Bronchial epithelial cell (primary cell): ENCODE results near the gene RAB4A. TPM values are rescaled to one million over a fixed set of nuclear protein-coding genes. Genes with fewer than 3 reads are reported as not detected.

Source experiments
- DNase-seq: peaks from one replicate; pipeline ENCODE4 v3.0.0-alpha.2; 2010; ENCODE audit warnings: low read depth
- FAIRE-seq: peaks from 2 replicates; lab custom pipeline; 2011; peaks lifted over from hg19 to GRCh38; lab: Jason Lieb, UNC
- H3K27me3 ChIP-seq: 2 replicates; pipeline ENCODE4 v1.5.1; 2011; ENCODE audit warnings: low read length; ENCODE audit not compliant: control insufficient read depth, insufficient read depth
- H3K36me3 ChIP-seq: 2 replicates; pipeline ENCODE4 v1.5.1; 2011; ENCODE audit warnings: low read length; ENCODE audit not compliant: control insufficient read depth, insufficient read depth
- H3K4me3 ChIP-seq: 2 replicates; pipeline ENCODE4 v1.5.1; 2011; ENCODE audit warnings: mild to moderate bottlenecking, low read depth, low read length, control low read depth
- total RNA-seq: library from RNA; depleted of rRNA; stranded (reverse); fragments of >200 nt; gene quantifications from 2 replicates; pipeline ENCODE4 v1.2.1, GENCODE V29; 2014
- TF ChIP-seq, protein P1 (sequence below): IDR thresholded peaks from 2 replicates; pipeline ENCODE4 v1.5.1; 2011; ENCODE audit warnings: mild to moderate bottlenecking, moderate library complexity, low read length, control low read depth, inconsistent platforms; ENCODE audit not compliant: insufficient read depth, severe bottlenecking

Gene RAB4A
- total RNA-seq, 1 donor from 2014 or later: 39.0 TPM

DNA sequence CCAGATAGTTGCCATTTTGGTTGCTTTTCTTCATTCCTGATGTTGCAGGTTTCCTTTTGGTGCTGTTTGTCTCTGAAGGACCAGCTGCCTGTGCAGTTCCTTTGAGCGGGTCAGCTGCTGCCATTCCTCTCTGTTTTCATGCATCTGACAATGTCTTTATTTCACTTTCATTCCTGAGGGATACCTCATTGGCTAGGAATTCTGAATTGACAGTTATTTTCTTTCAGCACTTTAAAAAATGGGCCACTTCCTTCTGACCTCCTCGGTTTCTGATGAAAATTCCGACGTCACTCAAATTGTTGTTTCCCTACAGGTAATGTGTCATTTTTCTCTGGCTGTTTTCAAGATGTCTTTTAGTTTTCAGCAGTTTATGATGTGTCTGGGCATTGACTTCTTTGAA, 47.1 kb downstream of the RAB4A start:
- Histone ChIP-seq H3K27me3 (no peaks in the 10 kb centered on the region), H3K4me3 (no peak overlapping the region), H3K36me3 (peaks cover 4% of the 10 kb centered on the region)
- DNase-seq (no peak), FAIRE-seq (no peak)
- TF ChIP-seq, protein P1, sequence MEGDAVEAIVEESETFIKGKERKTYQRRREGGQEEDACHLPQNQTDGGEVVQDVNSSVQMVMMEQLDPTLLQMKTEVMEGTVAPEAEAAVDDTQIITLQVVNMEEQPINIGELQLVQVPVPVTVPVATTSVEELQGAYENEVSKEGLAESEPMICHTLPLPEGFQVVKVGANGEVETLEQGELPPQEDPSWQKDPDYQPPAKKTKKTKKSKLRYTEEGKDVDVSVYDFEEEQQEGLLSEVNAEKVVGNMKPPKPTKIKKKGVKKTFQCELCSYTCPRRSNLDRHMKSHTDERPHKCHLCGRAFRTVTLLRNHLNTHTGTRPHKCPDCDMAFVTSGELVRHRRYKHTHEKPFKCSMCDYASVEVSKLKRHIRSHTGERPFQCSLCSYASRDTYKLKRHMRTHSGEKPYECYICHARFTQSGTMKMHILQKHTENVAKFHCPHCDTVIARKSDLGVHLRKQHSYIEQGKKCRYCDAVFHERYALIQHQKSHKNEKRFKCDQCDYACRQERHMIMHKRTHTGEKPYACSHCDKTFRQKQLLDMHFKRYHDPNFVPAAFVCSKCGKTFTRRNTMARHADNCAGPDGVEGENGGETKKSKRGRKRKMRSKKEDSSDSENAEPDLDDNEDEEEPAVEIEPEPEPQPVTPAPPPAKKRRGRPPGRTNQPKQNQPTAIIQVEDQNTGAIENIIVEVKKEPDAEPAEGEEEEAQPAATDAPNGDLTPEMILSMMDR: no peak

DNA sequence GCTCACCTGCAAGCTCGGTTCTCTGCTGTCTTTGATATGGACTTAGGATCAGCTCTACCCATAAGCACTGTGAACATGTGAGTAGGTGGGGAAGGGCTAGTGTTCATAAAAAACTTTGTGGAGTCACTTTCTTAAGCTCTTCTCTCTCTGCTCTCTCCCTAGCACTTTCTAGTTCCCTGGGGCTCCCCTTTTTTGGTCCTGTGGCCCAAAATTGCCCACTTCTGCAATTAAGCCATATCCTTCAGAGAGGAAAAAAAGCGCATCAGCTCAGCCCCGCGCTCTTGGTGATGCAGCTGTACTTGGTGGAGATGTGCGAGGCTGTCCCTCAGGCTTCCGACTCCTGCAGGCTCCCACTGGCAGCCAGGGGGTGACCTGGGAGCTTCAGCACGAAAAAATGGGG, 48.6 kb downstream of the RAB4A start:
- FAIRE-seq (no peak), DNase-seq (no peak)
- no peak overlapping the region for H3K4me3 ChIP-seq
- peaks cover 4% of the 10 kb centered on the region for H3K36me3 ChIP-seq
- no peaks in the 10 kb centered on the region for H3K27me3 ChIP-seq
- TF ChIP-seq, protein P1: no peak

DNA sequence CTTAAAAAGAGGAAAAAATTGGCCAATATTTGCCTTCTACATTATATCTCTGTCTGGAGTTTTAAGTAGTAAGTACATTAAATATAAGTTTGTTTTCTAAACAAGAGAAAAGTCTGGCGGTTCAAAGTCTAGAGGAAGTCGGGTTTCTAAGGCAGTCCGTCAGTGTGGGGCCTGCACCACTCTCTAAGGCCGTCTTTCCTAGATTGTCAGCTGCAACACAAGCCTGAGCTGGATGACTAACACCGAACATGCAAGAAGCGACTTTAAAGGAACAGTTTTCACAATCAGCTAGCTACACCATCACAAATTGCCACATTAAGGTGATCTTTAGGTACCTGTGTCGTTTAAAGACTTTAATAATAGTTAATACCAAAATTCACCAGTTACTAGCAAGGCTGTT, 52.3 kb downstream of the RAB4A start:
- TF ChIP-seq, protein P1: no peak
- FAIRE-seq (no peak), DNase-seq (no peak)
- Histone ChIP-seq H3K4me3 (no peak overlapping the region), H3K36me3 (peaks cover 8% of the 10 kb centered on the region), H3K27me3 (no peaks in the 10 kb centered on the region)

DNA sequence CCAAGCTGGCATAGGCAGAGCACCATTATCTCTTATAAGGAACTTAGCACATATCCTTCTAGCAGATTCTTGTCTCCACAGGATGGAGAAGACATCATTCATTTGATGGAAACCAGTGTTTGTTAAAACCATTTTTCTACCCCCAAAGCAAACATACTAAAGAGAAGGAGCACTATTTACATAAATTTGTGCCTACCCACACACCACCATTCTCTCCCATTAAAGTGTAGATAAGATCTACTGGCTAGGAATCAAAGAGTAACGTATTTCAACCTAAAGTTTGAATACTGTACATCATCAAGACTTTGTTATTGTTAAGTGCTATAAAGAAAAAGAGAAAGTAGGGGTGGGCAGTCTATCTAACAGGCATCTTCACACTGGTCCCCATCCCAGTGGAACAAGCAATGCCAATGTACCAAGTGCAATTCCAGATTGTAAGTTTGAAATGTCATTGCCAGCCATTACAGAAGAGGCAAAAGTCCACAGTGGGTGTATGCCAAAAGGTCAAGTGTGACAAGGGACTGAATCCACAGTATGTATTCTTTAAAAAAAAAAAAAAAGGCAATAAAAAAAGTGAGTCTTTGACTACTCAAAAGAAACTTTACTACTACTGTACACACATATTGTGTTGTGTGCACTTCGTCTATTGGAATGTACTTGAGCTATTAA, 53.1 kb downstream of the RAB4A start:
- DNase-seq: no peak
- TF ChIP-seq, protein P1: no peak
- Histone ChIP-seq H3K36me3 (peaks cover 8% of the 10 kb centered on the region), H3K4me3 (no peak overlapping the region), H3K27me3 (no peaks in the 10 kb centered on the region)
- no peak for FAIRE-seq

DNA sequence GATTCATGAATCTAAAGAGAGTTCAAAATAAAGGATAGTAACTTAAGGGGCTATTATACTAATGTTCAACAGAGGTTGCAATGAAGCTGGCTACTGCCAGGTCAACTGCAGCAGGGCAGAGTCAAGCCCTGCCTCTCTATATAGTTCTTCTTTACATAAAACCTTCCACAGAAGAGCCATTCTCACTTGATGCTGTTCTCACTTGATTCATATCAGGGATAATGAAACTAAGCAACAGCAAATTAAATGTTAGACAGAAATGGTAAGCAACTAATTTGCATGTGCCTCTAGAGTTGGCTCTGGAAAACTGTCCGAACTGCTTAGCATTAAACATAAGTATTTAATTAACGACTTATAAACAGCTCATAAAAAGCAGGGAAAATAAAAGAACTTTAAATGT, 54.5 kb downstream of the RAB4A start:
- Histone ChIP-seq H3K4me3 (no peak overlapping the region), H3K36me3 (peaks cover 4% of the 10 kb centered on the region)

More for the DNA sequence above, 54.5 kb downstream of the RAB4A start:
- no peaks in the 10 kb centered on the region for H3K27me3 ChIP-seq
- FAIRE-seq: no peak
- TF ChIP-seq, protein P1: no peak
- DNase-seq: no peak
